Activated CD4-positive, alpha-beta T cell treated with anti-CD3 and anti-CD28 coated beads for 1 hour (primary cell): ENCODE measurements around the gene CREBRF.
"Not testable (repeated sequence)": the region's sequence is repeated elsewhere in the genome, so short reads cannot be mapped to it uniquely, and the experiment has no call there.

Source experiments
- DNase-seq: peaks from one replicate; pipeline ENCODE4 v3.0.0-alpha.2; 2020

The CREBRF gene

DNA sequence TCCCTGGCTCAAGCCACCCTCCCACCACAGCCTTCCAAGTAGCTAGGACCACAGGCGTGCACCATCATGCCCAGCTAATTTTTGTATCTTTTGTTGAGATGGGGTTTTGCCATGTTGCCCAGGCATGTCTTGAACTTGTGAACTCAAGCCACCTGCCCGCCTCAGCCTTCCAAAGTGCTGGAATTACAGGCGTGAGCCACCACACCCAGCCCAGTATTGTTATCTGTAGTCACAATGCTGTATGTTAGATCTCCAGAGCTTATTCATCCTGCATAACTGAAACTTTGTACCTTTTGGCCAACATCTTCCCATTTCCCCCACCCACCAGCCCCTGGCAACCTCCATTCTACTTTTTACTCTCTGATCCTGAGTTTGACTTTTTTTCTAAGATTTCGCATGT is 37.5 kb downstream of the CREBRF start:
- DNase-seq, result no peak

DNA sequence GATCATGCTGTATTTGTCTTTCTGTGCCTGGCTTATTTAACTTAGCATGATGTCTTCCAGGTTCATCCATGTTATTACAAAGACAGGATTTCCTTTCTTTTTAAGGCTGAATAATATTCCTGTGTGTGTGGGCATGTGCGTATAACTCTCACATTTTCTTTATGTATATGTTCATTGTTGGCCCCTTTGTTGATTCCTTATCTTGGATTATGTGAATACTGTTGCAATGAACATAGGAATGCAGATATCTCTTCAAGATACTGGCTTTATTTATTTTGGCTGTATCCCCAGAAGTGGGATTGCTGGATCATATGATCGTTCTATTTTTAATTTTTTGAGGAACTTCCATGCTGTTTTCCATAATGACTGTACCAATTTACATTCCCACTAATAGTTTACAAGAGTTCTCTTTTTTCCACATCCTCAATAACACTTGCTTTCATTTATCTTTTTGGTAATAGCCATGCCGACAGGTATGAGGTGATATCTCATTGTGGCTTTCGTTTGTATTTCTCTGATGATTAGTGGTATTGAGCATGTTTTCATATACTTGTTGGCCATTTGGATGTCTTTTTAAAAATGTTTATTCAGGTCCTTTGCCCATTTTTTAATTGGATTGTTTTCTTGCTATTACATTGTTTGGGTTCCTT is 38.0 kb downstream of the CREBRF start:
- no peak for DNase-seq

DNA sequence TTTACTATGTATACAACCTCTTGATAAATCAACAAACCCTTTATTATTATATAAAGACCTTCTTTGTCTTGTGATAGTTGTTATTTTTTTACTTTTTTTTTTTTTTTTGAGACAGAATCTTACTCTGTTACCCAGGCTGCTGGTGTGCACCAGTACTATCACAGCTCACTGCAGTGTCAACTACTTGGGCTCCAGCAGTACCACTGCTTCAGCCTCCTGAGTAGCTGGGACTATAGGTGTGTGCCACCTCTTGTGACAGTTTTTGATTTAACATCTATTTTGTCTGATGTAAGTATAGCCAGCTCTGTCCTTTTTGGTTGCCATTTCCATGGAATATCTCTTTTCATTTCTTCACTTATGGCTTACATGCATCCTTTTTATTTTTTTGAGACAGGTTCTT is 42.6 kb downstream of the CREBRF start:
- DNase-seq, result no peak

DNA sequence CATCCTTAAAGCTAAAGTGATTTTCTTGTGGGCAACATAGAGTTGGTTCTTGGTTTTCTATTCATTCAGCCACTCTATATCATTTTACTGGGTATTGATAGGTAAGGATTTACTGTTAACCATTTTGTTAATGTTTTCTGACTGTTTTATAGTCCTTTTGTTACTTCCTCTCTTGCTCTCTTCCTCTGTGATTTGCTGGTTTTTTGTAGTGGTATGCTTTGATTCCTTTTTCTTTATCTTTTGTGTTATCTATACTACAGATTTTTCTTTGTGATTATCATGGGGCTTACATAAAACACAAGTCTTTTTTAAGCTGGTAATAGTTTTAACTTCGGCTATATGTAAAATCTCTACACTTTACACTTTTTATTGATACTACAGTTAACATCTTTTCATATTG is 43.3 kb downstream of the CREBRF start:
- no peak for DNase-seq

DNA sequence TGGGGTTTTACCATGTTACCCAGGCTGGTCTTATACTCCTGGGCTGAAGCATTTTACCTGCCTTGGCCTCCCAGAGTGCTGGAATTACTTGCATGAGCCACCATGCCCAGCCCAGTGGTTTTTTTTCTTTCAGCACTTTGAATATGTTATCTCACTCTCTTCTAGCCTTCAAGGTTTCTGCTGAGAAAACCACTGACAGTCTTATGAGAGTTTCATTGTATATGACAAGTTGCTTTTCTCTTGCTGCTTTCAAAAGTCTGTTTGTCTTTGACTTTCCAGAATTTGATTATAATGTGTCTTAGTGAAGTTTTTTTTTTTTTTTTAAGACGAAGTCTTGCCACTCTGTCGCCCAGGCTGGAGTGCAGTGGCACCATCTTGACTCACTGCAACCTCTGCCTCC is 45.1 kb downstream of the CREBRF start:
- DNase-seq, result no peak

DNA sequence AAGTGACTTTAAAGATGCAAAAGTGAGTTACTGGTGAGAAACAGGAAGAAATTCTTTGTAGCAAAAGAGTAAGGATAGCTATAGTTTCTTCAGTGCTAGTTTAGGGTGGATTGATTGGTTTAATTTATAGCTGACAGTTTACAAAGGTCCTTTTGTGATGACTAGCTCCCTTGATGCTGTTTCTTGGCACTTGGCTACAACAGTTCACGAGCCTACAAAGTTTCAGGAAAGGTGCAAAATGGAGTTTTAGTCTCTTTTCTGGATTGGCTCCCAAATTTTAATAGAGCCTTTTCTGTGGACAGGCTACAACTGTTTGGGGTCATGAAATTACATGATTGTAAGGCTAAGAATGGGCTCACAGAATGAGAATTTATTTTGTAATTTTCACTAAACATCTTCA is 47.3 kb downstream of the CREBRF start:
- no peak for DNase-seq

DNA sequence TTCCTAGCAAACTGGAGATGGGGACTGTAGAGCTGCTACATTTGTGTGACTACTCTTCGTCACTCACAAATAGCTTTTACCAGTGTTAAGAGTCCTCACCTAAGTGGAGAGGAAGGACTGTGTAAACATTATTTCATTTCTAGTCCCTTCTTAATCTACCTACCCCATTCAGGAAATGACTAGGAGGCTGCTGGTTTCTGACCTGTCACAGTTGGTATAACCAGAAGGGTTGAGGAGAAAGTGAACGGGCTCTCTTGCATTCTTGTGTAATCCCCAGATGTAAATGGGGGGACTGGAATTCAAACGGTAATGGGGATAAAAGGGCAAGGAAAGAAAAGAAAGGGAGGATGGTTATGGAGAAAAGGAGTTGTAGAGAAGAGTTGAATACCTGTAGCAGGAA is 52.8 kb downstream of the CREBRF start:
- DNase-seq, result no peak

DNA sequence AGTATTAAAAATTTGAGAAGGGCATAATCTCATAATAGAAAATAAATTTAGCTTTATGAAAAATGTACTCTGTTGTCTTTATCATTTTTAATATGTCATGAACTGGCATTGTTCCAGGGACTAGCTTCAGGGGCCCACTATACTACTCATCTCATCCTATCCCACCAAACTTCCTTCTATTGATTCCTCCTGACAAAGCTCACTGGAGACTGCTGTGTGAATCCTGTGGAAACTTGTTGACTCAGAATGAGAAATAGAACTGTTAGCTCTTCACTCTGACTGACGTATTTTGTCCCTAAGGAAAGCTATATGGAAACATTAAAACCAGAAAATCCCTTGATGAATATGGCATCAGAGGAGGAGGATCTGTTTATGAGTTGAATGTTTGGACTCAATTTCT is 58.4 kb downstream of the CREBRF start:
- no peak for DNase-seq

DNA sequence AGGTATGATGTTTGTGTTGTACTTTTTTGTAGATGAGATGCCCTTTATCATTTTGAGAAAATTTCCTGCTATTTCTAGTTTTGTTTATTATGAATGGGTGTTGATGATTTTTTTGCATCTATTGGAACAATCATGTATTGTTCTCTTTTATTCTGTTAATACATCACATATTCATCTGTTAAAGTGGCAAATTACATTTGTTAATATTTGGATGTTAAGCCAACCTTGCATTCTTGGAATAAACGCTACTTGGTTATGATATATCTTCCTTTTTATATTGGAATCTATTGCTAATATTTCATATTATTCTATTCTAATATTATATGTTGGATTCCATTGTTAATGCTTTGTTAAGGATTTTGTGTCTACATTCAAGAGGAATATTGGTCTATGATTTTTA is 63.6 kb downstream of the CREBRF start:
- no peak for DNase-seq

DNA sequence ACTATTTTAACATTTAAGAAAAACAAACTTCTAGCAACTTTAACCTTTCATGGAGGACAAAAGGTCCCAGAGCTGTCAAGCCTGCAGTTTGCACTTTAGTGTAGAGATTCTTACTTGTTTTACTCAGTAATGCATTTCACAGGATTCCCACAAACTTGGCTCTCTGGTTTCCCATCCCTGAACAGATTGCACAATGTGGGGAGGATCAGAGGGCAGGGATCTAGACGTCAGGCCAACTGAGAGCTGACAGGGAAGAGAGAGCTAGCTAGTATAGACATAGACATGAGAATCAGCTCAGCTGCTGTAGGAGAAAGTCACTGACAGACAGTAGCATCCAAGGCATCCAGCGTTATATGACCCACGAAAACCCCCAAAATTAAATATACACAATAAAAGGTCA is 67.3 kb downstream of the CREBRF start:
- no peak for DNase-seq

DNA sequence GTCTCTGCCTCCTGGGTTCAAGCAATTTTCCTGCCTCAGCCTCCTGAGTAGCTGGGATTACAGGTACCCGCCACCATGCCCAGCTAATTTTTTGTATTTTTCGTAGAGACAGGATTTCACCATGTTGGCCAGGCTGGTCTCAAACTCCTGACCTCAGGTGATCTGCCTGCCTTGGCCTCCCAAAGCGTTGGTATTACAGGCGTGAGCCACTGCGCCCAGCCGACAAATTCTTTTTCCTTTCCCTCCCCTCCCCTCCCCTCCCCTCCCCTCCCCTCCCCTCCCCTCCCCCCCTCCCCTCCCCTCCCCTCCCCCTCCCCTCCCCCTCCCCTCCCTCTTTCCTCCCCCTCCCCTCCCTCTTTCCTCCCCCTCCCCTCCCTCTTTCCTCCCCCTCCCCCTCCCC is 76.0 kb downstream of the CREBRF start:
- not testable (repeated sequence) for DNase-seq

DNA sequence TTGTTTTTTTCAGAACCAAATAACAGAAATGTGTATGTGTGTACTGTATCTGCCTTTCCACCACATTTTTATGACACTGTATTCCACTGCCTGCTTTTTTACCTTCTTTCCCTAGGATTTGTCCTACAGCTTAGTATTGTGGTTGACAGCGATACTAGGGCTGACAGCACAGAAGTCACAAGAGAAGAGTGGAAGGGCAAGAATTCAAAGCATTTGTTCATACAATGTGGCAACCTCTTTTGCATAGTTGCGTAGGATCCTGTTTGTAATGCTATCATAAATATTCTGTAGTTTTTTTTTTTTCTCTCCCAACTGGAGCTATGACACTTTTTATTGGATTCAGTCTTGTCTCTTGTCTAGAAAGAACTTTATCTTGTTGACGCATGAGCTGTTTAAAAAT is 82.6 kb downstream of the CREBRF start:
- no peak for DNase-seq

DNA sequence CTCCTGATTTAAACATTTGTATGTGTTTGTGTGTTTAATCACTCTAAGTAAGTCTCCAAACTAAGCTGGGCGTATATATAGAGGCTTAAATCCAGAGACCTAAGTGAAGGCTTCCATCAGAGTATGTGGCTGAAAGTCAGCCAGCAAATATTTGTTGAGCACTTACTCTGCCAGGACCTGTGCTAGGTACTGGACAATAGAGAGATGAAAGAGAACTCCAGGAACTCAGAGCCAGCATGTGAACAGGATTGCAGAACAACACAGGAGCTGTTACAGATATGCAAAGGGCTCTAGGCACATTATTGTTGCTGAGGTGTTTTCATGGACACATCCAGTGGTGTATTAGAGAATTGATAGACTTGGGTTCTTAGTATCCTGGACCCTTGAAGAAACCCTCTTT is 83.5 kb downstream of the CREBRF start:
- DNase-seq, result no peak

DNA sequence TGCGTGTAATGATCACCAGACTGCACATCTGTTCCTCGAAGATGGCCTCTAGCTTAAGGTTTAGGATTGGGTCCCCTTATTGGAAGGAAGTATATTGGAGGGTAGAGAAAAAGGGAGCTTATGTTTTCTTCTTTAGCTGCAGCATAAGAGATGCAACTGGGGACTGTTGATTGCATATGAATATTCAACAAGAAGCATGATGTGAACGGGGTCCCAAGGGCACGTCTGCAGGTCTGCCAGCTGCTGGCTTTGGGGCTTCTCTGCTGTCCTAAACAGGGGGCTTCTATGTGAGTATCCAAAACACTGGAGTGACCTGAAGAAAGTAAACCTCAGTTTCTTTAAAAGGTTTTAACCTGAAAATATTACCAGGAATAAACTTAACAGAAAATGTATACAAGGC is 84.6 kb downstream of the CREBRF start:
- DNase-seq, result no peak

DNA sequence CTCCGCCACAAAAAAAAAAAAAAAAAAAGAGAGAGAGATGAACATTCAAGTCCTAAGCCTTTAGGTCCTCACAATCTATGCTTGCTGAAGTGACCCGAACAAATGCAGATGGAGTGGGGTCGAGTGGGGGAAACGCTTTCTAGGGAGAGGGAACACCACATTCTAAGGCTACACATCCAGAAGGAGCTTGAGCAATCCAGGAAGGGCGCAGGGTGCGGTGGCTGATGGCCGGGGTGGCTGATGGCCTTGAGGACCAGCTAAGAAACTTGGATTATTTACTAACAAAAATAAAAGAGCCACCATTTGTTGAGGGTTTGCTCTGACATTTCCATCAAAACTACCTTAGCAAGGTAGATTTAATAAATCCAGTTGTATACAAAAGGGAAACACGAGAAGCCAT is 87.4 kb downstream of the CREBRF start:
- DNase-seq, result no peak

DNA sequence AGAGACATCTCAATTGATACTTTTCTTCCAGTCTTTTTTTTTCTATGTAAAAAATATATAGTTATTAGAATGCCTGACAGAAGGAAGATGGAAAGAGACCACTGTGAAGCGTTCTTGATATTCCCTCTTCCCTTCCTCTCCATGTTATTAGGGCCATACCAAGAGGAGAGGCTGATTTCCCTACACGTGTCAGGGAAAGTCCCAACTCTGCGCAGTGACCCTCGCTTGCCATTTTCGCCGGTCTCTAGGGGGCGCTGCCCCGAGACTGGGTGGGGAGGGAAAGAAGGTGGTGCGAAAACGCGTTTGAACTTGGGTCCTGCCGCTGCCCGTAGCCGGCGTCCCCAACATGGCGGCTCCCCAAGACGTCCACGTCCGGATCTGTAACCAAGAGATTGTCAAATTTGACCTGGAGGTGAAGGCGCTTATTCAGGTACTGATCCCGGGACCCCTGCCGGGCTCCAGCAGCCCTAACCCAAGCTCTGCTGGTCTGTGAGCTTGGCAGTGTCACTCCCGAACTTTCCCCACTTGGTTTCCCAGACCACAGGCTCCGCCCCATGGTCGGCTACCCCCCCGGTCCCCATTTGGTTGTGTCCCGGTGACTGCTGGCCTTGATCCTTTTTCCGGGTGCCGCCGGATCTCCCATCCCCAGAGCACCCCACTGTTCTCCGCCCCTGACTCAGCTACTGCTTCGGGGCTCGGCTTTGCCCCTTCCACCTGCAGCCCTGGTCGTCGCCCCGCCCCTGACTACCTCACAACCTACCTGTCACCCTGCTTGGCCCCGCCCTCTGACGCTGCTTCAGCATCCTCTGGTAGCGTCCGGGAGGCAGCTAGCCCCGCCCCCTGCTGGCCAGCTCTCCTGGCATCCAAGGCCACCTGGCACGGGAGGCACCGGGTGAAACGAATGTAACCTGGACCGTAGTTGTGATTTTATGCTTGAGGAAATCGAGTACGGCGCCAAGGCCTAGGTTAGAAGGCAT is 88.3 kb downstream of the CREBRF start, which contains the start of gene BNIP1:
Gene BNIP1 (plus strand): TSS at position 332 of the 977 bp plus-strand sequence. CDS start 15 bp downstream, at position 347.
- peak; percentile 92 for DNase-seq

DNA sequence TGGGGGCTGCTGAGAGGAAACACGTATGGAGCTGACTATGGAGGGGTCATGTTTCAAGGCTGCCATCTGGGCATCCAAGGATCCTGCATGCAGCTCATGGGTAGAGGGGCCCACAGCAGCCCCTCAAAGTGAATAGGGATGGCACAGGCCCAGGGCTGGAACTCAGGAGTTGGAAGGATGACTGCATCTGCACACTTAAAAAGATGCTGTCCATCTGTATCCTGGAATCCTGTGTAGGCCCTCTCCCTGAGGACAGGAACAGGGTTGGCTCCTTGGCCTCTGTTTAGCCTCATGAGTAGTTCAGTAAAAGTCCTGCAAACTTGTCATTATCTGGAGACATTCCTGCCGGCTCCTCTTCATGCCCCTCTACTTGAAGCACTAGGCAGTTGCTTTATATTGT is 92.2 kb downstream of the CREBRF start:
- DNase-seq, result no peak

DNA sequence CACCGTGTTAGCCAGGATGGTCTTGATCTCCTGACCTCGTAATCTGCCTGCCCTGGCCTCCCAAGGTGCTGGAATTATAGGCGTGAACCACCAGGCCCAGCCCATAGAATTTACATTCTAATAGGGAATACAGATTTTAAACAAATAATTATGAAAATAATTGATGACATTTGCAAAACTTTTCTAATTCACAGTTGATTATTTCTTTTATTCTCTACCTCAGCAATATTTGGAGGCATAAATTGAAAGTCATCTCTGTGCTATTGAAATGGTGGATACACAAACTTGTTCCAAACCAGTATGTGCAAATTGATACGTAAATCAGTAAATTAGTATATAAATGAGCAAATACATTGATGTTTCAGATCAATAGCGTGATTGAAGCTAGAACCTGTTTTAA is 96.4 kb downstream of the CREBRF start:
- no peak for DNase-seq

DNA sequence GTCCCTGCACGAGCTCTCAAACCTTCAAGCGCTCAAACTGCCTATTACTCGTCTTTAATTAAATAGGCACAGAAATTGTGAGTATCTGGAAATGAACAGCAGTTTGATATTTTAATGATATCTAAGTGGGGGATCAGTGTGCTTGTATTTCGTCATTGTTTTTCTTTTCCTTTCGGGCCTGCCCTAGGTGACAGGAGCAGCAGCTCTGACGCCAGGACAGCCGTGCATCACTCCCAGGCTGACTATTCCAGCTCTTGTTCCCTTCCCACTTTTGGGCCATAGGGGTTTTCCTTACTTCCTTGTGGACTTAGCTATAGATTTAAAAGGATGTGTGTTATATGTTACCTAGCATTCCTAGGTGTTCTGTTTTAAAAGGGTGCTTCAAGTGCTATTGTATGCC is 97.7 kb downstream of the CREBRF start:
- DNase-seq, result no peak

DNA sequence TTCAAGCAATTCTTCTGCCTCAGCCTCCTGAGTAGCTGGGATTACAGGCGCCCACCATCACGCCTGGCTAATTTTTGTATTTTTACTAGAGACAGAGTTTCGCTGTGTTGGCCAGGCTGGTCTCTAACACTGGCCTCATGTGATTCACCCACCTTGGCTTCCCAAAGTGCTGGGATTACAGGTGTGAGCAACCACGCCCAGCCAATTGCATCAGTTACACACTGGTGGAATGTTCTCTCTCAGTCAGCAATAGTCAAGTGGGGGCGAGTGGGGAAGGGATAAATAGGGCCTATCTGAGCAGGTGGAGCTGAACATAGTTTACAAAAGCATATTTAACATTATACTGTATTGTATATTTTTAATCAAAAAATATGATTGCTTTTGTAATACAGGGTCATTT is 98.5 kb downstream of the CREBRF start:
- not testable (repeated sequence) for DNase-seq

DNA sequence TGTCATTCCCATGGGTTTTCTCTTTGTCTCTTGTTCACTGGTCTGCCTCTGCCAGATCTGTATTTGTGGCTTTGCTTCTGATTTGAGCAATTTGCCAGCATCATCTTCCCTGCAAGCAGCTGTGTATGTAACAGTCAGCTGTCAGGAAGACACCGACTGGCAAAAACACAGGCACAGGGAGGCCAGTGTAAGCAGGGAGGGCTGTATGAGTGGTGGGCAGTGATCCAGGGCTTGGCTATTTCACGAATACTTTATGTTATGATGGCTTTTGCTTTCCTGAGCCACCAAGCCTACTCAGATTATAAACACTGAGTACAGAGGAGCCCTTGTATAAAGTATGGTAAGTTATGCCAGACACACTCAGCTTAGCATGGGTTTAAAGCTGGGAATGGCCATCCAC is 99.8 kb downstream of the CREBRF start:
- no peak for DNase-seq

DNA sequence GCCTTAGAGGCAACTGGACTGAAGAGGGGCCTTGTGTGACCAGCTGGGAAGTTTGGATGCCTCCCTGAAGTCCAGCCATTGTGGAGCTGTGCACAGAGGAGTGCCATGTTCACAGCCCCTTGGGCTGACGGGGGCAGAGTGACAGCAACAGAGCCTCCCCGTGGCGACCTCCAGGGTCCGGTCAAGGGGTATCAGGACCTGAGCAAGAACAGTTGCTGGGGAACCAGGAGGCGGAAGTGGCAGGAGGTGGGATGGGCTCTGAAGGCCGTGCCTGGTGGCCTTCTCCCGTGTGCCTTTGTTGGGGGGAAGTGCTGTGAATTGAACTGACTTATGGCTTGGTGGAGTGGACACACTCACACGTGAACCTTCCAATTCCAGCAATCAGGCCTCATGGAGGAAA is 102.2 kb downstream of the CREBRF start:
- DNase-seq, result no peak

DNA sequence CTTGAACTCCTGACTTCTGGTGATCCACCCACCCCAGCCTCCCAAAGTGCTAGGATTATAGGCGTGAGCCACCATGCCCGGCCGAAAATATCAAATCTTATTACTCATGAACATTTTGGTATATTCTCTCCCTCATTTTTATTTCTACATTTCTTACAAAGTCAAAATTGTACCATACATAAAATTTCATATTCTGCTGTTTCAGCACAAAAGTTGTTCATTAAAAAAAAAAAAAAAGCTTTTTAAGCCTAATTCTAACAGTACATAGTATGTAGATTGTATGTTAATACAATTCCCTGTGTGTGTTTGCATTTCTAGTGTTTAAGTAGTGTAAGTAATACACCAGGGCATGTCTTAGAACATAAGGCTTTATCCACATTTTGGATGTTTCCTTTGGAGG is 103.1 kb downstream of the CREBRF start:
- no peak for DNase-seq

DNA sequence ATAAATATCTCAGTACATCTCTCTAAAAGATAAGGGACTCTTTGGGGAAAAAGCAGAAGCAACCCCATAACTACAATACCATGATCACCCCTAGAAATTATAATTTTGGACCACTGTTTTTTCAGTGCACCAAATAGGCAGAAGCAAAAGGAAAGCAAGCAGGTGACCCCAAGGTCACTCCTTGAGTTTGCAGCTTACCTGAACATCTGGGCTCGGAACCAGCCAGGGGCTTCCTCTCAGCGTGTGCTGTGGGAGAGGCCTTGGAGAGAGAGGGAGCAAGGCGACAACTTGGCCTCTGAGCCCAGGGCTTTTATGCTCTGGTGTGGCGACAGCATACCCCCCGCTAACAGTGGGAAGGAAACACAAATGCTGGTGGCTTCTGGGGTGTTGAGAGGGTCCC is 105.0 kb downstream of the CREBRF start:
- DNase-seq, result no peak
